UCSD-AML1 (cell line): ENCODE results near the gene IVD.

Source experiments
- DNase-seq: peaks from one replicate; lab custom pipeline; 2025; ENCODE audit not compliant: unreplicated experiment; lab: John Stamatoyannopoulos, UW

IVD gene

DNA sequence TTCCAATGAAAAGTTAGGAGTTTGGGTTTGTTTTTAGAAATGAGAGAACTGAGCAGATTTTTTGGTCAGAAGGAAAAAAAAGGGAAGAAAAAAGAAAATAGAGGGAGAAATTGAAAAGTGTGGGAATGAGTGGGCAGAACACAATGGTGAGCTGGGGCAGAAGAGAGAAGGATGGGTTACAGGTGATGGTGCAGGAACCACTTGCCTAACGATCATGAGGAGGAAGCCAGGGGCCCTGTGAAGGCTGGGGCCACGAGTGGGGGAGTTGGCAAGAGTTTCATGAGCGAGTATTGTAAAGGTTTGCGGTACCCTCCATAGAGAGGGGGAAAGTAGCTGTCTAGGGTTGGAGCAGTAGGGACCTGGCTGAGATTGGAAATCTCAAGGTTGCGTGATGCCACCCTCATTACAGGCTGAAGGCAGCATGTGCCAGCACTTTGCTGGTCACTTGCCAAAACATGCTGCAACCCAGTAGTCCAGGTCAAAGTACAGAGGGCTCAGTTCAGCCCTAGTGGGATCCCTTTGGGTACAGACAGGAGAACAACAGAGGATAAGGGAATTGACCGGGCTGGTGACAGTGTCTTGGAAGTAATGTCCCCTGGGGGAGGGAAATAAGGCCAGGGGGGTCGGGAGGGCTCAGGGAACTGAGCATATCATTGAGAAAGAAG, 6.6 kb downstream of the IVD start:
- no peak for DNase-seq

DNA sequence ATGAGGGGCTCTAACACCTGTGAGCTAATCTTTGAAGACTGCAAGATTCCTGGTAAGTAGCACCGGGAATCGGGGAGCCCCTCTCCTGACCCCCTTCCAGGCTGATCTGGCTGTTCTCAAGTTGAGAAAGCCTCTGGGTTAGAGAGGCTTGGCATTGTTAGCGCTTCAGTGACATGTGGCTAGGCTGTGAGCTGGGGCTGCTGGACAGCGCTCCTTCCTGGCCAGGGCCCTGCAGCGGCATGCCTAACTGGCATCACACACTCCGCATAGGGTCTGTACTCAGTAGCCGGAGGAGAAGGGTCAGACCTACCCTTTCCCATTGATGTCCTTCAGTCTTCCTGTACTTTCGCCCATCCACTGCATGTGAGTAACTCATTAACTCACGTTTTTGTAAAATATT, 7.4 kb downstream of the IVD start:
- no peak for DNase-seq

DNA sequence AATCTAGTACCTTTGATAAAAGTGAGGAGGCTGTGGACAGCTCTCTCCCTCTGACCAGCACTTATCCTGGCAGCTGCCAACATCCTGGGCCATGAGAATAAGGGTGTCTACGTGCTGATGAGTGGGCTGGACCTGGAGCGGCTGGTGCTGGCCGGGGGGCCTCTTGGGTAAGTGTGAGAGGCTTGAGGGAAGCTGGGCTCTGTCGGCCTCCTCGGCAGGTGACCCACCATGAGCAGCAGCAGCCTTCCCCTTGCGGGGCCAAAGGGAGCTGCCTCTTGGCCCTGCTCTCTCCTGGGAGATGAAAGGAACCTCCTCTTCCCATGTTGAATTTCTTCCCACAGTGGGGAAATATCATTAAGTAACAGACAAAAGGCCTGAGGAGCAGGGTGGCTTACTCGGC, 9.2 kb downstream of the IVD start:
- DNase-seq = no peak

DNA sequence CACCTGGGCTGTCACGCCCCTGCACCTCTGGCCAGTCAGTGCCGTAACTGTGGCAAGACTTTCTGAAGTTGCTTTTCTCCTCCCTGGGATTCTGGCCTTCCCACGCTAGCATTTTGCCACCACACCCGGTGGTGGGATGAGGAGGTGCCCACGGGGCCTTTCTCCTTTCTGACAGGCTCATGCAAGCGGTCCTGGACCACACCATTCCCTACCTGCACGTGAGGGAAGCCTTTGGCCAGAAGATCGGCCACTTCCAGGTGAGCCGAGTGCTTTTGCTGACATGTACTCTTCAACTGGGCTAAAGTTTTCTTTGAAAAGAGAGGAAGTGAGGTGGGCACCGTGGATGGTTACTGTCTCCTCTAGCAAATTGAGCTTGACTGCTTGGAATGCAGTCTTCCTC, 9.6 kb downstream of the IVD start:
- no peak for DNase-seq

DNA sequence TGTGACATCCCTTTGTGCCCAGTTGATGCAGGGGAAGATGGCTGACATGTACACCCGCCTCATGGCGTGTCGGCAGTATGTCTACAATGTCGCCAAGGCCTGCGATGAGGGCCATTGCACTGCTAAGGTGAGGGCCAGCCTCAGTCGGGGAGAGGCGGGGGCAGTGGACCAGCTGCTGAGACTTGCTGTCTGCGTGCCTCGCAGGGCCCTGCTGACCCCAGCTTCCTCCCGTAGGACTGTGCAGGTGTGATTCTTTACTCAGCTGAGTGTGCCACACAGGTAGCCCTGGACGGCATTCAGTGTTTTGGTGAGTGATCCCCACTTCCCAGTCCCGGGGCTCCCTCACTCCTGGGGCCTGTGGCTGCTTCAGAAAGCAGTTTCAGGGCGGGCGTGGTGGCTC, 10.5 kb downstream of the IVD start:
- no peak for DNase-seq

DNA sequence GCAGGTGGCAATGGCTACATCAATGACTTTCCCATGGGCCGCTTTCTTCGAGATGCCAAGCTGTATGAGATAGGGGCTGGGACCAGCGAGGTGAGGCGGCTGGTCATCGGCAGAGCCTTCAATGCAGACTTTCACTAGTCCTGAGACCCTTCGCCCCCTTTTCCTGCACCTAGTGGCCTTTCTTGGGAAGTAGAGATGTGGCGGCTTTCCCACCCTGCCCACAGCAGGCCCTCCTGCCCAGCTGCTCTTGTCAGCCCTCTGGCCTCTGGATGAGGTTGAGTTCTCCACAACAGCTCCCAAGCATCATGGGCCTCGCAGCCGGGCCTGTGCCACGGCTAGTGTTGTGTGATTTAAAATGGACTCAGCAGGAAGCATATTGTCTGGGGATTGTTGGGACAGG, 12.5 kb downstream of the IVD start:
- DNase-seq = no peak

DNA sequence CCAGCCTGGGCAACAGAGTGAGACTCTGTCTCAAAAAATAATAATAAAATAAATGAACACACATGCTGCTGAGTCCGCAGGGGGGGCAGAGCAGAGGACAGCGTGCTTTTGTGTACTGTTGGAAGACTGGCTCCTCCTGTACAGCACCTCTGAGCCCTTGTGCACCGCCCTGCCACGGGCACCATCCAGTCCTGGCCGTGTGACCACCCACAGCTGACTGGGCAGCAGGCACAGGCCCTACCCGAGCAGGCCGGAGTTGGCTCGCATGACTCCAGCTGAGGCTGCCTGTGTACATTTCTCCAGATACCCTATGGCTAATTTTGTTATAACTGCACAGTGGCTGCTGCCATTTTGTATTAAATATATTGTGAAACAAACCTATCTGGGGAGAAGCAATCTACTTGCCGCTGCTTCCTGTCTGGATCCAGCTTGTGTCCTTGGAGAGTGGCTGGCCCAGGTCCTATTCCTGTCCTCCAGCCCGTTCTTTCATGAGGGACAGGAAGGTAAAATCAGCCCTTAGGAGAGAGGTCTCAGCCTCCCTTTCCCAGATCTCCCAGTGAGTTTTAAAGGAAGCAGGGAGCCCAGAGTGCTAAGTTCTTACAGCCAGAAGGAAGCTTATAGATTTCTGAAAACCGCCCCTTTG, 14.6 kb downstream of the IVD start:
- no peak for DNase-seq

DNA sequence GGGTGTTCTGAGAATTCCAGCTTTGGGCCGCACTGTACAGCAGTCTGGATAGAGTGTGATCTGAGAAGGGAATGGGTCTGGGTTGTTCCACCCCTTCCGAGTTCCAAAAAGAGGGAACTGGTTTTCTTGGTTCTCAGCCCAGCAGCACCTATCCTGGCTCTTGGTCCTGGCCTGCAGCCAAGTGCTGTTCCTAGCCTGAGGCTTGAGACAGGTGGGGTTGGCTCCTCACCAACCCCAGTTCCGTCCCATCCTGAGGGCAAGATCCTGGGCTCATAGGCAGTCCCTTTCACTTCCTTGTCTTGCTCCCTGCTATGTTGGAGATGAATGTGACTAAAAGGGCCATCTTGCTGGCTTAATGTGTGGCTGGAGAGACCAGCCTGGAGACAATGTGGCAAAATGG, 15.2 kb downstream of the IVD start:
- DNase-seq = no peak

DNA sequence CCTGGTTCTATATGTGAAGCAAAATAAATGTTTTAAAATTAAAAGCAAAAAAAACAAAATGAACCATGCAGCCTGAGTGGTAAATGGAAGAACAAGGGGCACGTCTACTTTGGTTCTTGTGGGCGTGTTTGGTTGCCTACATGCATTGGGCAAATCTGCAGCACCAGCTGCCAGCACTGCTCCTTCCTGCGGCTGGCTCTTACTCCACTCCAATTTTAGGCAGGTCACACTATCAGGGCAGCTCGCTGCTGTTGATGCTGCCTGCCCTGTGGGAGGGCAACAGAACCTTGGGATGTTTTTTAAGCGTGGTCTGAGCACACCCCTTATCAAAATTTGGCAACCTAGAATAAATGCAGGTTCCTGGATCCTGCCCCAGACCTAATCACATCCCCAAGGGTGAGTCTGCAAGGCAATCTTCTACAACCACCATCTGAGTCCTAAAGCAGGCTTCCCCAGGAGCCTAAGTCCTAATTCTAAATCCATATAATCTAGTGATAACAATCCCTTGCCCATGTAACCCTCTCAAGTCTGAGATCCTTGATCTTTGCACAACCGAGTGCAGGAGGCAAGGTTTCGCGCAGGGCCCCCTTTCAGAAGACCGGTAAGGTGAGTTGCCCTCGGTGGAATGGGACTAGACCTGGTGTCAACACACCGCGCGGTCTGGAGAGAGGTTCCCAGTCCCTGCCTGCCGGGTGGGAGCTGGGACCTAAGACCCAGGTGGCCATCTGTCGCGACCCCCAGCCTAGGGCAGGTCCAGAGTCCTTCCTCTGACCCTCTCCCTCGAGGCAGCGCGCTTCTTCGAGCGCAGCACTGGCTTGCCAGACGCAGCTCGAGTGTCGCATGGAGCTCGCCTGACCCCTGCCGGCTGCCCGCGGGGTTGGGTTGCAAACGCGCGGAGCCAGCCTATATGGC, 15.9 kb downstream of the IVD start:
- peak; percentile 83 for DNase-seq

DNA sequence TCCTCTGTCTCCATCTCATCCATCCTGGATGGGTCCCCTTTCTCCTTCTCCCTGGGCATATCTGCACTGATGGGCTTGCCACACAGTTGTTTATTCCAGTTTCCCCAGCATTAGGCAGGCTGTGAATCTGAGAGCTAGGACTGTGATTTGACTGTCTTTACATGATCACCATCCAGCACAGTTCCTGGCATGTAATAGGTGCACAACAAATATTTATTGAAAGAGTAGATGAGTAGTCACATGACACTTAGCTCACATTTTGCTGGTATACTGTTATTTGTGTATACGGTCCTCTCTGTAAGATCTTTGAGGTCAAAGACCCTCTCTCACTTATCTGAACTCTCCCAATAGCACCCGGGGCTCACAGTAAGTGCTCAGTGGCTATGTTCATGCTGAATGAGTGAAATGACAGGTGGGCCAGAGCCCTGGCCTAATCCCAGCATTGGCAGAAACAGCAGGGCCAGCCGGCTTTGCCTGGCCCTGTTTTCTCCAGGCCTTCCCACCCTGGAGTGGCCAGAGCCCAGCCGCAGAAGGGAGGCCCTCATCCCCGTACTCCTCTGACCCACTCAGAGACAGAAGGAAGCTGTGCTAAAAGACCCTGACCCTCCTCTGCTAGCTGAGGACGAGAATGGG, 19.0 kb downstream of the IVD start:
- DNase-seq = no peak

DNA sequence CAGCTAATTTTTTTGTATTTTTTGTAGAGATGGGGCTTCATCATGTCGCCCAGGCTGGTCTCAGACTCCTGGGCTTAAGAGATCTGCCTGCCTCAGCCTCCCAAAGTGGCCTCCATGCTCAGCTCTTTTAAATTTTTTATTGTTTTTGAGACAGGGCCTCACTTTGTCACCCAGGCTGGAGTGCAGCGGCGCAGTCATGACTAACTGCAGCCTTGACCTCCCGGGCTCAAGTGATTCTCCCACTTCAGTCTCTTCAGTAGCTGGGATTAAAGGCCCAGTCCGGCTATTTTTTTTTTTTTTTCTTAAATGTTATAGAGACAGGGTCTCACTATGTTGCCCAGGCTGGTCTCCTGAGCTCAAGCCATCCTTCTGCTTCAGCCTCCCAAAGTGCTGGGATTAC, 20.1 kb downstream of the IVD start:
- DNase-seq = no peak

DNA sequence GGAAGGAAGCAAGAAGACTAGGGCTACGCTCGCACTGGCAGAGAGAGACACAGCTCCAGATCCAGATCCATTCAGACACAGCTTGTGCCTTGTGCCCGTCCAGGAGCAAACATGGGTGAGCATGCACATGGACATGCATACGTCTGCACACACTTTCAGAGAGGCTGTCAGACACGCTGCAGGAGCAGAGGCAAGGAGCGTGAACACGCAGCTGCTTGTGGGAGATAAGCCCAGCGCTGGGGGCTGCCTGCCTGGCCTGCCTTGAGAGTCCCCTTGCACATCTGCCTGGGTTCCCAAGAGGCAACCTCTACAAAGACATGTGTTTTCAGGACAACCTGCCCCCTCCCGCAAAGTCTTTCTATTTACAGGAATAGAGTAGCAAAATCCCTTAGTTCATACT, 21.6 kb downstream of the IVD start:
- no peak for DNase-seq

DNA sequence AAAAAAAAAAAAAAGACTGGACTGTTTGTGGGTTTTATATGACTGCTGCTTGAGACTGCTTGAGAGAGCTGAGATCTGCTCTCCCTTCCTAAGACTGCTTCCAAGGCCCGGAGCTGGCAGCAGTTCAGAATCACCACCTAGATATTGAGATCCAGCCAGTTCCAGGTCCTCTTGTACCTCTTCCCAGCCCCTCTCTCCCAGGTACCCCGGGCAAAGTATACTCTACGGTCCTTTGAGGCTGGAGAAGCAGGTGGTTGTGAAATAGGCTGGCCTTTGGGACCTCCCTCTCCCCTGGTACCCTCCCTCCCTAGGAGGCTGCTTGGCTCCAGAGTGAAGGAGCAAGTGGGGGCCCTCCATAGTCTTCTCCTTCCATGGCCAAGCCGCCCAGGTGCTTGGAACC, 22.6 kb downstream of the IVD start:
- no peak for DNase-seq

DNA sequence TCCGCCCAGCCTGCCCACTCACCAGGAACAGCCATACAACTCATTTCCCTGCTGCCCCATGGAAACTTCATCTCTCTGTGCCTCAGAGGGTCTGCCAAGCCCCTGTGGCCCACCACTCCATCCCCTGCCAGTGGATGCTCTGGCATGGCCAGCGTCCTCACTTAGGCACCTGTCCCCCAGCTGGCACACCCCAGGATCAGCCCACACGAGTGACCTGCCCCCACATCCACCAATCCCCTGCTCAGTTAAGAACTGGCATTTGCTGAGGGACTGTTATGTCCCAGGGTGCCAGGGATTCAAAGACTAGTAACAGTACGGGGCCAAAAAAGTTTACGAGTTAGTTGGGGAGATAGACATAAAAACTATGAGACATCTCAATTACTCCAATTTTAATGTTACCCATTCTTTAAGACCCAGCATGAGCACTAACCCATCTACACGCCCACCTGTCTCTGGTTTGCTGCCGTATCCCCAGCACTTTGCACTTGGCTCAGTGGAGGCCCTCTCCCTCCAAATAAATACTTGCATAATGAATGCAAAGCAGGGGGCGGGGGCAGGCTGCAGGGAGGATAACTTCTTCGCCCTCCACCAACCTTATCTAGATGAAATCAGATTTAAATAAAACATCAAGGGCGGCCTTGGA, 23.6 kb downstream of the IVD start:
- no peak for DNase-seq

DNA sequence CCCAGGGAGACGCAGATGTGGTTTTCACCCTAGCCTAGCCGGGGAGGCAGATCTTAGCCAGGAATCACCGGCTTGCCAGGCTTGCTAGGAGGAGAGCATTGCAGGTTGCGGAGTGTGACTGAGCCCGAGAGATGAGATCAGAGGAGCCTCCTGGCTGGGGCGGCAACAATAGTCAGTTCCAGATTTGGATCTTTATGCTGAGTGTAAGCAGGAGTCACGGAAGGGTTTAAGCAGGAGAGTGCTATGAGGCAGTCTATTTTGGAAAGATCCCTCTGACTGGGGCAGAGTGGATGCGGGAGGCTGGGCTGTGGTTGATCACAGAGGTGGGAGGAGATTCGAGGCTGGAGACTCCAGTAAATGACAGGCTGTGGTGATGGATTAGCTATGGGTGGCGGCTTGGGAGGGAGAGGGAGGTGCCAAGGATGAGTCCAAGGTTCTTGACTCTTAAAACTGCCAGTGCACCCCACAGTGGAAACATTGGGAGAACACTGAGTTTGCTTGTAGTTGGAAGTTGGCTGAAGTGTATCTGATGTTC, 24.7 kb downstream of the IVD start:
- DNase-seq = no peak

DNA sequence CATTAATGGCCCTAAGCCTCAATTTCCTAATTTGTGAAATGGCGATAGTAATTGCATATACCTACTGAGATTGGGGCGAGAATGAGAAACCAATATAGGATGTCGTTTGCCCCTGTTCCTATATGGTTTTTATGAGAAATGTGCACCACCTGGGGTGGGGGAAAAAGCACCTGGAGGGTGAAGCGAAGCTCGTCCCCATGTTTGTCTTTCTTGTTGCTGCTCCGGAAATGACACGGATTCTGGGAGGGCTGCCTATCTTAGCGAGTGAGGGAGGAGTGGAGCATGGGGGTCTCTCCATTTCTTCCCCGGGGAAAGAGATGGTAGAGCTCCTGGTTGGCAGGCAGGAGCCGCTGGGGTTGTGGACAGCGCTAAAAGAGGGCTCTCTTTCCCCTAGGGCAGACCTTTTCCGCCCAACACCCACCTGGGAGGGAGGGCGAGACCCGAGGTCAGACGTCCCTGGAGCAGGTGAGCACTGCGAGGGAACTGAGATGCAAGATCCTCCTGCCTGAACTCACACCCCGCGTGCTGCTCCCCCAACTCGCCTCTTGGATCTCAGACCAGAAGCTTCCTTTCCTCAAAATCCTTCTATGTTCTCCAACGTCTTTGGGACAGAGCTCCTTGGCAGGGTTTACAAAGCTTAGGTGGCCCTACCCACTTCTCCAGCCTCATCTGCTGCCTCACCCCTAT, 29.6 kb downstream of the IVD start:
- DNase-seq = no peak

DNA sequence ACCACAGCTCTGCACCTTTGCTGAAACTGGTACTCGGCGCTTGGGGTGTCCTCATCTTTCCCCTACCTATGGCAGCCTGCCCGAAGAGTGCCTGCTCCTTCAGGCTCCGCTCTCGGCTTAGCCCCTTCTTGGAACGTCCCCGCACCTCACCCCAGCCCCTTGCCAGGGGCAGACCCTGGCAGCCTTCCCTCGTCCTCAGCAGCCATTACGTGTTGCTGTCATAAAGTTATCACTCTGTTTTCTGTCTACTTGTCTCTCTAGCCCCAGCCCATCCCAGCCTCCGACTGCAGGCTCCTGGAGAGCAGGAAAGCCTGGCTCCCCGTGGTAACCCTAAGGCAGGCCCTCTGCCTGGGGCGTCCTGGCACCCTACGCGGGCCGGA, 30.1 kb downstream of the IVD start:
- no peak for DNase-seq

DNA sequence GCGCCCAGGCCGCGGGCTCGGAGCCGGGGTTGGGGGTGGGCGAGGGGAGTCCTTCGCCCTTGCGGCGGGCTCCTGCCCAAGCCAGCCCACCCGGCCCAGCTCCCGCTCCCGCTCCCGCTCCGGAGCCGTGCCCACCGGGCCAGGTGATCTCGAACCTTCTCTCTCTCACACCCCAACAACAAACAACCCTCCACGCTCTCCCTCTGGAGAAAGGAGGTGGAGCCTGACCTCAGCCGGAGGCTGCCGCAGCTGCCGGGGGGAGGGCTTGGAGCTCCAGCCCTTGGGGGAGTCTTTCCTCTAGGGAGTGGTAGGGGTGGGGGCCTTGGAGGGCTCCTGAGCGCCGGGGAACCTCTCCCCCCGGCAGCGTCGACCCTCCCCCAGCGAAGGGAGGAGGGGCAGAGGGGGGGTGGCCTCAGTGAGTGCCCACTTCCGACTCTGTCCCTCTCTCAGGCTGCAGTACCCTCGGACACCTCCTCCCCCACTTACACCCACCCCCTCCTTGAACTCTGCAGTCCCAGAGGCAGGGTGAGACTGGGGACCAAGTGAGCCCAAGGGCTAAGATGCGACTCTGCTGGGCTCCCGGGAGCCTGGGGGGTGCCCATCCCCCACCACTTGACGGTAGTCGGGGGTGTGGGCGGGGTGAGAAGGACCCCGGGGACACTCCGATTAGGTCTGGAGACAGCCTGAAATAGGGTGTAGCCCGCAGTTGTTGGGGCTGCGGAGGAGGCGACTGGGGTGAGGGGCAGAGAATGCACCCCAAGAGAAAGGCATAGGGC, 30.7 kb downstream of the IVD start:
- DNase-seq = no peak

DNA sequence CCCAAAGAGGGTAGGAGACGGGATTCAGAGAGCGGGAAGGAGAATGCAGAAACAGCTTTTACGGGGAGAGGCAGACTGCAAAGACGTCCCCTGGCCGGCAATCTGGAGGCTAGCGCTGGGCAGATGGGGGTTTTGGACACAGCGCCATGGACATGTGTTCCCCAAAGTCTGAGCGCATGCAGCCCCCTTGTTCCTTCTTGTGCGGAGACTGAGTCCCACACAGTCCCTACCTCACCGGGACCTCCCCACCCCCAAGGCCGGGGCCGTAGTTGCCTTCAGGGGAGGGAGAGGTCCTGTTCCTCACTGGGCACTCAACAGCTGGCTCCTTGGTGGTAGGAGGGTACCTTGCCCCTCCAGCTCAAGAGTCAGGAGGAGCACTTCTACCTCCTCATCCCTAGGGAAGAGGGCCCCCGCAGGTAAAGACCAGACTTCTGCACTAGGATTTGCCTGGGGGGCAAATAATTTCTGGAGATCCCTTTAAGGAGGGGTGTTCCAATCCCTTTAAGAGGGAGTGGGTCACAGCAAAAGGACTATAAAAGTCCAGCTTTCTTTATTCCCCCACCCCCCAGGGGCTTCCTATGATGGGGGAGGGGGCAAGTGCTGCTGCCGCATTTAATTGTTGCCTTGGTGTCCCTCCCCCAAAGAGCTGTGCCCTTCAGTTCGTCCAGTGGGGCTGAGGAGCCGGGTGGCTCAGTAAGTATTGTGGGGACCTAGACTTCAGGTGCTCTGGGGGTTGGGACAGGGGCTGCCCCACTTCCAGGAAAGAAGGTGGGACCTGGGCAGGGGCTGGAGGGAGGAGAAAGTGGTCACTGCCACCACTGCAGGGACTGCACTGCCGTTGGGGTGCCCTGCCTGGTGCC, 31.5 kb downstream of the IVD start:
- DNase-seq = no peak
